ENCODE measurements around the gene ADA.
"Not testable (repeated sequence)": the region's sequence is repeated elsewhere in the genome, so short reads cannot be mapped to it uniquely, and the experiment has no call there.

Gene ADA

GRCh38 chr20:44678990-44679611 is 27.6 kb upstream of the ADA start:
- no peak for DNase-seq (ENCODE audit: low spot score)

- no peak for DNase-seq (ENCODE audit: low spot score)
These were observed 26.7 kb upstream of the ADA start for GRCh38 chr20:44678242-44678641.

GRCh38 chr20:44672318-44672902 is 20.9 kb upstream of the ADA start:
- not testable (repeated sequence) for DNase-seq (ENCODE audit: low spot score)

GRCh38 chr20:44671541-44671940 is 20.0 kb upstream of the ADA start:
- DNase-seq (ENCODE audit: low spot score) = not testable (repeated sequence)

GRCh38 chr20:44670851-44671250 is 19.4 kb upstream of the ADA start:
- peak; percentile 58 for DNase-seq (ENCODE audit: low spot score)

- no peak for DNase-seq (ENCODE audit: low spot score)
These were observed 14.6 kb upstream of the ADA start for GRCh38 chr20:44666066-44666465.

- DNase-seq (ENCODE audit: low spot score) = no peak
These were observed 12.6 kb upstream of the ADA start for GRCh38 chr20:44664131-44664530.

- no peak for DNase-seq (ENCODE audit: low spot score)
These were observed 10.8 kb upstream of the ADA start for GRCh38 chr20:44662261-44662660.

- DNase-seq (ENCODE audit: low spot score) = no peak
These were observed 9.1 kb upstream of the ADA start for GRCh38 chr20:44660581-44660980.

GRCh38 chr20:44659931-44660330 is 8.4 kb upstream of the ADA start:
- no peak for DNase-seq (ENCODE audit: low spot score)

GRCh38 chr20:44658810-44659209 is 7.3 kb upstream of the ADA start:
- DNase-seq (ENCODE audit: low spot score) = no peak

GRCh38 chr20:44657875-44658274 is 6.4 kb upstream of the ADA start:
- no peak for DNase-seq (ENCODE audit: low spot score)

GRCh38 chr20:44656448-44656847 is 4.9 kb upstream of the ADA start:
- DNase-seq (ENCODE audit: low spot score) = no peak

- not testable (repeated sequence) for DNase-seq (ENCODE audit: low spot score)
These were observed 2.7 kb upstream of the ADA start for GRCh38 chr20:44654210-44654609.

GRCh38 chr20:44653546-44653945 is 2.0 kb upstream of the ADA start:
- no peak for DNase-seq (ENCODE audit: low spot score)

GRCh38 chr20:44651434-44651683 is 140 bp downstream of the ADA start:
- peak; percentile 25 for DNase-seq (ENCODE audit: low spot score)

- no peak for DNase-seq (ENCODE audit: low spot score)
These were observed 597 bp downstream of the ADA start for GRCh38 chr20:44650771-44651433.

GRCh38 chr20:44649976-44650375 is 1.5 kb downstream of the ADA start:
- no peak for DNase-seq (ENCODE audit: low spot score)

GRCh38 chr20:44649126-44649525 is 2.4 kb downstream of the ADA start:
- DNase-seq (ENCODE audit: low spot score) = no peak

GRCh38 chr20:44648579-44648978 is 2.9 kb downstream of the ADA start:
- DNase-seq (ENCODE audit: low spot score) = no peak

- no peak for DNase-seq (ENCODE audit: low spot score)
These were observed 3.4 kb downstream of the ADA start for GRCh38 chr20:44648068-44648467.

GRCh38 chr20:44646641-44647274 is 4.7 kb downstream of the ADA start:
- peak; percentile 30 for DNase-seq (ENCODE audit: low spot score)

GRCh38 chr20:44646023-44646640 is 5.4 kb downstream of the ADA start:
- DNase-seq (ENCODE audit: low spot score) = no peak
